ENCODE measurements around the gene MAD1L1.

DNA sequence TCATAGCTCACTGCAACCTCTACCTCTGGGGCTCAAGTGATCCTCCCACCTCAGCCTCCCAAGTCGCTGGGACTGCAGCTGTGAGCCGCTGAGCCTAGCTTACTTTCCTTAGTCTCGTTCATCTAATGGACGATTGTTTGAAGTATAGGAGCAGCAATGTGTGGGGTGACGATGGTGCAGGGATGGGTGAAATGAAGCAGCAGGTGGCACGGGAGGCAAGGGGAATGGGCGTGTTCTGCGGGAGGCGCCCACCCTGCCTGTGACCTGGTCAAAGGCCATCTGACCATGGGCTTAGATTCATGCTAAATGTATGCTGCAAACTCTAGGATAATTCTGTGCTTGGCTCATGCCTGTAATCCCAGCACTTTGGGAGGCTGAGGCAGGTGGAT, 210.7 kb downstream of the MAD1L1 start:
- TF ChIP-seq, protein P1, sequence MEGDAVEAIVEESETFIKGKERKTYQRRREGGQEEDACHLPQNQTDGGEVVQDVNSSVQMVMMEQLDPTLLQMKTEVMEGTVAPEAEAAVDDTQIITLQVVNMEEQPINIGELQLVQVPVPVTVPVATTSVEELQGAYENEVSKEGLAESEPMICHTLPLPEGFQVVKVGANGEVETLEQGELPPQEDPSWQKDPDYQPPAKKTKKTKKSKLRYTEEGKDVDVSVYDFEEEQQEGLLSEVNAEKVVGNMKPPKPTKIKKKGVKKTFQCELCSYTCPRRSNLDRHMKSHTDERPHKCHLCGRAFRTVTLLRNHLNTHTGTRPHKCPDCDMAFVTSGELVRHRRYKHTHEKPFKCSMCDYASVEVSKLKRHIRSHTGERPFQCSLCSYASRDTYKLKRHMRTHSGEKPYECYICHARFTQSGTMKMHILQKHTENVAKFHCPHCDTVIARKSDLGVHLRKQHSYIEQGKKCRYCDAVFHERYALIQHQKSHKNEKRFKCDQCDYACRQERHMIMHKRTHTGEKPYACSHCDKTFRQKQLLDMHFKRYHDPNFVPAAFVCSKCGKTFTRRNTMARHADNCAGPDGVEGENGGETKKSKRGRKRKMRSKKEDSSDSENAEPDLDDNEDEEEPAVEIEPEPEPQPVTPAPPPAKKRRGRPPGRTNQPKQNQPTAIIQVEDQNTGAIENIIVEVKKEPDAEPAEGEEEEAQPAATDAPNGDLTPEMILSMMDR (IDR thresholded peaks at IDR 0.05; ENCODE audit: insufficient read depth, low read depth, low read length) = no peak
- TF ChIP-seq EZH2 (IDR thresholded peaks at IDR 0.05; ENCODE audit: insufficient read depth, low read length) = no peak
